Liver (tissue), 9 donors: ENCODE measurements around the gene ATP13A5. TPM values are rescaled to one million over a fixed set of nuclear protein-coding genes. Genes with fewer than 3 reads are reported as not detected.

Experiments used
- DNase-seq: peaks from one replicate; pipeline ENCODE4 v3.0.0-alpha.2; 2017; ENCODE audit warnings: low spot score
- H3K27ac ChIP-seq, 2 donors: one replicate each; pipeline ENCODE4 v1.7.0; 2013; ENCODE audit warnings: inconsistent platforms in 2 of 2, low read length in 2 of 2, control low read depth in 1 of 2, low read depth in 1 of 2, mild to moderate bottlenecking in 1 of 2
- H3K27me3 ChIP-seq, 4 donors: one replicate each; pipeline versions ENCODE4 v1.6.1 to v1.7.0; 2013; ENCODE audit warnings: low read length in 3 of 4, inconsistent platforms in 1 of 4, mild to moderate bottlenecking in 1 of 4, moderate library complexity in 1 of 4; ENCODE audit not compliant: control insufficient read depth in 4 of 4, insufficient read depth in 4 of 4
- H3K36me3 ChIP-seq, 4 donors: one replicate each; pipeline versions ENCODE4 v1.6.1 to v1.7.0; 2013; ENCODE audit warnings: low read length in 3 of 4, mild to moderate bottlenecking in 3 of 4, low read depth in 1 of 4, moderate library complexity in 1 of 4; ENCODE audit not compliant: control insufficient read depth in 4 of 4, insufficient read depth in 3 of 4
- H3K4me1 ChIP-seq, 4 donors: one replicate each; pipeline versions ENCODE4 v1.6.1 to v1.7.0; 2013; ENCODE audit warnings: low read length in 3 of 4, mild to moderate bottlenecking in 3 of 4, moderate library complexity in 1 of 4; ENCODE audit not compliant: control insufficient read depth in 4 of 4, insufficient read depth in 4 of 4
- H3K4me3 ChIP-seq, 3 donors: one replicate each; pipeline versions ENCODE4 v1.6.1 to v1.7.0; 2013; ENCODE audit warnings: low read length in 3 of 3, control low read depth in 1 of 3, low read depth in 1 of 3, mild to moderate bottlenecking in 1 of 3
- H3K9ac ChIP-seq, 2 donors: one replicate each; pipeline ENCODE4 v1.7.0; 2013; ENCODE audit warnings: low read length in 2 of 2, mild to moderate bottlenecking in 2 of 2, moderate library complexity in 2 of 2, control low read depth in 1 of 2, low read depth in 1 of 2
- H3K9me3 ChIP-seq, 4 donors: one replicate each; pipeline versions ENCODE4 v1.6.1 to v1.7.0; 2013; ENCODE audit warnings: low read length in 3 of 4; ENCODE audit not compliant: control insufficient read depth in 4 of 4
- CTCF ChIP-seq: fragments of 150-350 bp; IDR thresholded peaks from 2 replicates; pipeline ENCODE4 v1.5.1; 2017; ENCODE audit warnings: improper control_type of control experiment, low read depth, low read length; ENCODE audit not compliant: missing input control
- EGR1 ChIP-seq, 2 donors: IDR thresholded peaks; 2 replicates each; pipeline ENCODE4 v1.6.1; 2016 to 2018; ENCODE audit warnings: antibody characterized with exemption in 2 of 2, low read depth in 2 of 2
- FOXA1 ChIP-seq: IDR thresholded peaks from 2 replicates; pipeline ENCODE4 v1.6.1; 2016; ENCODE audit warnings: antibody characterized with exemption
- FOXA2 ChIP-seq: IDR thresholded peaks from 2 replicates; pipeline ENCODE4 v1.6.1; 2016; ENCODE audit warnings: antibody characterized with exemption
- GABPA ChIP-seq, 2 donors: IDR thresholded peaks in 1 of 2; conservative IDR thresholded peaks in 1 of 2; 2 replicates each; pipeline ENCODE4 v1.6.1; 2016; ENCODE audit warnings: antibody characterized with exemption in 2 of 2, mild to moderate bottlenecking in 1 of 2, moderate library complexity in 1 of 2
- HNF4A ChIP-seq, 2 donors: conservative IDR thresholded peaks; 2 replicates each; pipeline ENCODE4 v1.6.1; 2016; ENCODE audit warnings: antibody characterized with exemption in 2 of 2, mild to moderate bottlenecking in 2 of 2
- HNF4G ChIP-seq: IDR thresholded peaks from 2 replicates; pipeline ENCODE4 v1.6.1; 2016; ENCODE audit warnings: antibody characterized with exemption
- JUND ChIP-seq, 2 donors: IDR thresholded peaks; 2 replicates each; pipeline ENCODE4 v1.6.1; 2016; ENCODE audit warnings: antibody characterized with exemption in 2 of 2
- MAX ChIP-seq: IDR thresholded peaks from 2 replicates; pipeline ENCODE4 v1.6.1; 2016; ENCODE audit warnings: antibody characterized with exemption
- NR2F2 ChIP-seq: IDR thresholded peaks from 2 replicates; pipeline ENCODE4 v1.6.1; 2016; ENCODE audit warnings: antibody characterized with exemption
- RAD21 ChIP-seq, 2 donors: IDR thresholded peaks; 2 replicates each; pipeline ENCODE4 v1.6.1; 2016; ENCODE audit warnings: antibody characterized with exemption in 2 of 2, mild to moderate bottlenecking in 2 of 2
- RXRA ChIP-seq, 2 donors: IDR thresholded peaks; 2 replicates each; pipeline ENCODE4 v1.6.1; 2017 to 2018; ENCODE audit warnings: antibody characterized with exemption in 2 of 2, mild to moderate bottlenecking in 1 of 2
- SP1 ChIP-seq: IDR thresholded peaks from 2 replicates; pipeline ENCODE4 v1.6.1; 2018; ENCODE audit warnings: antibody characterized with exemption, mild to moderate bottlenecking
- TAF1 ChIP-seq: conservative IDR thresholded peaks from 2 replicates; pipeline ENCODE4 v1.6.1; 2016; ENCODE audit warnings: antibody characterized with exemption, mild to moderate bottlenecking
- YY1 ChIP-seq: IDR thresholded peaks from 2 replicates; pipeline ENCODE4 v1.6.1; 2016; ENCODE audit warnings: antibody characterized with exemption, mild to moderate bottlenecking
- WGBS: extraction: QIAGEN DNeasy Blood & Tissue Kit; methylation state at CpG from one replicate; pipeline ENCODE4 v1.1.7; 2013; 5-methylcytosine and 5-hydroxymethylcytosine counted together
- polyA plus RNA-seq, 2 donors: library from polyadenylated mRNA; stranded (reverse) in 1 of 2; unstranded in 1 of 2; fragments of 200-250 nt in 1 of 2; fragments of >200 nt in 1 of 2; fragmentation: Nextera tagmentation in 1 of 2; extraction: Ambion mirVana in 1 of 2; gene quantifications; one replicate each; pipeline versions ENCODE4 v1.2.1 to v1.2.3, GENCODE V29; 2013 to 2015
- total RNA-seq, 2 donors: library from RNA; depleted of rRNA; stranded (reverse); fragments of >200 nt; gene quantifications; one replicate each; pipeline ENCODE4 v1.2.3, GENCODE V29; 2014
- TF ChIP-seq, protein P1 (sequence below): IDR thresholded peaks from 2 replicates; pipeline ENCODE4 v1.6.1; 2016; ENCODE audit warnings: antibody characterized with exemption
- TF ChIP-seq, protein P2 (sequence below): IDR thresholded peaks from 2 replicates; pipeline ENCODE4 v1.6.1; 2016; ENCODE audit warnings: antibody characterized with exemption
- TF ChIP-seq, protein P3 (sequence below): IDR thresholded peaks from 2 replicates; pipeline ENCODE4 v1.6.1; 2016; ENCODE audit warnings: antibody characterized with exemption, mild to moderate bottlenecking
- donor health status: healthy.
- donor health status: healthy.
- donor health status: healthy.
- donor health status: healthy.
- donor health status: healthy.

Gene ATP13A5
- total and polyA plus RNA-seq, 4 donors = 0.21 TPM; not detected in 3

DNA sequence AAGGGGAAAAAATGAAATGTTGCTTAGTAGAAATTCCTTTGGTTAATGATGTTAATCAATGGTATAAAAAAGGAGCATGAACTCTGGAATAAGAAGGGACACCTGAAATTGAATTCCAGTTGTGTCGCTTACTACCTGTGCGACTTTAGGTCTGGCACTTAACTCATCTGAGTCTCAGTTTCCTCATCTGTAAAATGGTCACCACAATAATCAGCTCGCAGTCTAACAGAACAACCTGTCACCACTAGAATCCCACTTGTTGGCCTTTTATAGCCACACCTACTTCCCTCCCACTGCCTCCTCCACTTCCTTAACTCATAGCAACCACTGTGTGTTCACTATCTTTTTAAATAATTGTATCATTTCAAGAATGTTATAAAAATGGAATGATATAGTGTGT, 135.0 kb downstream of the ATP13A5 start:
- no peak for TF ChIP-seq FOXA1
- TF ChIP-seq, protein P1, sequence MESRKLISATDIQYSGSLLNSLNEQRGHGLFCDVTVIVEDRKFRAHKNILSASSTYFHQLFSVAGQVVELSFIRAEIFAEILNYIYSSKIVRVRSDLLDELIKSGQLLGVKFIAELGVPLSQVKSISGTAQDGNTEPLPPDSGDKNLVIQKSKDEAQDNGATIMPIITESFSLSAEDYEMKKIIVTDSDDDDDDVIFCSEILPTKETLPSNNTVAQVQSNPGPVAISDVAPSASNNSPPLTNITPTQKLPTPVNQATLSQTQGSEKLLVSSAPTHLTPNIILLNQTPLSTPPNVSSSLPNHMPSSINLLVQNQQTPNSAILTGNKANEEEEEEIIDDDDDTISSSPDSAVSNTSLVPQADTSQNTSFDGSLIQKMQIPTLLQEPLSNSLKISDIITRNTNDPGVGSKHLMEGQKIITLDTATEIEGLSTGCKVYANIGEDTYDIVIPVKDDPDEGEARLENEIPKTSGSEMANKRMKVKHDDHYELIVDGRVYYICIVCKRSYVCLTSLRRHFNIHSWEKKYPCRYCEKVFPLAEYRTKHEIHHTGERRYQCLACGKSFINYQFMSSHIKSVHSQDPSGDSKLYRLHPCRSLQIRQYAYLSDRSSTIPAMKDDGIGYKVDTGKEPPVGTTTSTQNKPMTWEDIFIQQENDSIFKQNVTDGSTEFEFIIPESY = no peak
- TF ChIP-seq, protein P2, sequence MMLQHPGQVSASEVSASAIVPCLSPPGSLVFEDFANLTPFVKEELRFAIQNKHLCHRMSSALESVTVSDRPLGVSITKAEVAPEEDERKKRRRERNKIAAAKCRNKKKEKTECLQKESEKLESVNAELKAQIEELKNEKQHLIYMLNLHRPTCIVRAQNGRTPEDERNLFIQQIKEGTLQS = no peak
- TF ChIP-seq RXRA (IDR thresholded peaks at IDR 0.05) = no peak
- TF ChIP-seq SP1 = no peak
- no peak for TF ChIP-seq TAF1
- TF ChIP-seq RAD21 (IDR thresholded peaks at IDR 0.05) = no peak
- TF ChIP-seq HNF4G = no peak
- no peak for TF ChIP-seq JUND (IDR thresholded peaks at IDR 0.05)
- TF ChIP-seq CTCF = no peak
- TF ChIP-seq FOXA2 = no peak
- no peak for TF ChIP-seq NR2F2
- TF ChIP-seq, protein P3, sequence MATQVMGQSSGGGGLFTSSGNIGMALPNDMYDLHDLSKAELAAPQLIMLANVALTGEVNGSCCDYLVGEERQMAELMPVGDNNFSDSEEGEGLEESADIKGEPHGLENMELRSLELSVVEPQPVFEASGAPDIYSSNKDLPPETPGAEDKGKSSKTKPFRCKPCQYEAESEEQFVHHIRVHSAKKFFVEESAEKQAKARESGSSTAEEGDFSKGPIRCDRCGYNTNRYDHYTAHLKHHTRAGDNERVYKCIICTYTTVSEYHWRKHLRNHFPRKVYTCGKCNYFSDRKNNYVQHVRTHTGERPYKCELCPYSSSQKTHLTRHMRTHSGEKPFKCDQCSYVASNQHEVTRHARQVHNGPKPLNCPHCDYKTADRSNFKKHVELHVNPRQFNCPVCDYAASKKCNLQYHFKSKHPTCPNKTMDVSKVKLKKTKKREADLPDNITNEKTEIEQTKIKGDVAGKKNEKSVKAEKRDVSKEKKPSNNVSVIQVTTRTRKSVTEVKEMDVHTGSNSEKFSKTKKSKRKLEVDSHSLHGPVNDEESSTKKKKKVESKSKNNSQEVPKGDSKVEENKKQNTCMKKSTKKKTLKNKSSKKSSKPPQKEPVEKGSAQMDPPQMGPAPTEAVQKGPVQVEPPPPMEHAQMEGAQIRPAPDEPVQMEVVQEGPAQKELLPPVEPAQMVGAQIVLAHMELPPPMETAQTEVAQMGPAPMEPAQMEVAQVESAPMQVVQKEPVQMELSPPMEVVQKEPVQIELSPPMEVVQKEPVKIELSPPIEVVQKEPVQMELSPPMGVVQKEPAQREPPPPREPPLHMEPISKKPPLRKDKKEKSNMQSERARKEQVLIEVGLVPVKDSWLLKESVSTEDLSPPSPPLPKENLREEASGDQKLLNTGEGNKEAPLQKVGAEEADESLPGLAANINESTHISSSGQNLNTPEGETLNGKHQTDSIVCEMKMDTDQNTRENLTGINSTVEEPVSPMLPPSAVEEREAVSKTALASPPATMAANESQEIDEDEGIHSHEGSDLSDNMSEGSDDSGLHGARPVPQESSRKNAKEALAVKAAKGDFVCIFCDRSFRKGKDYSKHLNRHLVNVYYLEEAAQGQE = no peak
- TF ChIP-seq MAX = no peak
- TF ChIP-seq HNF4A (conservative IDR thresholded peaks at IDR 0.05) = no peak
- TF ChIP-seq GABPA (IDR thresholded peaks at IDR 0.05 in 1 of 2, conservative IDR thresholded peaks at IDR 0.05 in 1 of 2) = no peak
- no peak for TF ChIP-seq YY1
- no peak for TF ChIP-seq EGR1 (IDR thresholded peaks at IDR 0.05; ENCODE audit: low read depth in 2 of 2)
- peaks cover 0 to 6% (median 3%) of the 10 kb centered on the region in 4 donors for H3K4me1 ChIP-seq
- no peak overlapping the region for H3K4me3 ChIP-seq
- no peak overlapping the region for H3K9ac ChIP-seq
- H3K27me3 ChIP-seq = peaks cover 0 to 3% (median 1%) of the 10 kb centered on the region in 4 donors
- no peaks in the 10 kb centered on the region for H3K36me3 ChIP-seq
- 85% methylated on average over 3 of the region's 3 CpGs for WGBS
- DNase-seq = no peak
- H3K9me3 ChIP-seq = peaks cover 0 to 12% (median 4%) of the 10 kb centered on the region in 4 donors
- no peak overlapping the region for H3K27ac ChIP-seq
